Parathyroid adenoma (tissue), 2 donors: ENCODE results near the gene APOA4.

ENCODE experiments used
- H2AFZ ChIP-seq: fragments of 300-600 bp; sonication (generic); one replicate; pipeline ENCODE4 v1.7.0; 2017; ENCODE audit warnings: antibody characterized with exemption, mild to moderate bottlenecking
- H3K27ac ChIP-seq: fragments of 300-600 bp; sonication (generic); one replicate; pipeline ENCODE4 v1.7.0; 2017
- H3K27me3 ChIP-seq: fragments of 300-600 bp; sonication (generic); one replicate; pipeline ENCODE4 v1.7.0; 2017; ENCODE audit warnings: low read length; ENCODE audit not compliant: control insufficient read depth, insufficient read depth
- H3K36me3 ChIP-seq: fragments of 300-600 bp; sonication (generic); one replicate; pipeline ENCODE4 v1.7.0; 2017; ENCODE audit warnings: low read length; ENCODE audit not compliant: control insufficient read depth, insufficient read depth
- H3K4me1 ChIP-seq: fragments of 300-600 bp; sonication (generic); one replicate; pipeline ENCODE4 v1.7.0; 2017; ENCODE audit warnings: control low read depth
- H3K4me2 ChIP-seq: fragments of 300-600 bp; sonication (generic); one replicate; pipeline ENCODE4 v1.7.0; 2017; ENCODE audit warnings: low read length
- H3K4me3 ChIP-seq: fragments of 300-600 bp; sonication (generic); one replicate; pipeline ENCODE4 v1.7.0; 2017; ENCODE audit warnings: low read depth, low read length
- H3K79me2 ChIP-seq: fragments of 300-600 bp; sonication (generic); one replicate; pipeline ENCODE4 v1.7.0; 2017; ENCODE audit warnings: control low read depth
- H3K9ac ChIP-seq: fragments of 300-600 bp; sonication (generic); one replicate; pipeline ENCODE4 v1.7.0; 2017; ENCODE audit warnings: mild to moderate bottlenecking
- H3K9me3 ChIP-seq: fragments of 300-600 bp; sonication (generic); one replicate; pipeline ENCODE4 v1.7.0; 2017; ENCODE audit warnings: low read length; ENCODE audit not compliant: control insufficient read depth
- CTCF ChIP-seq: fragments of 300-600 bp; sonication (generic); IDR thresholded peaks from one replicate; pipeline ENCODE4 v1.7.0; 2017; ENCODE audit warnings: antibody characterized with exemption, mild to moderate bottlenecking
- donor health status: primary hyperparathyroidism.

Gene APOA4

GRCh38 chr11:116867619-116868018, 44.5 kb upstream of the APOA4 start:
- Histone ChIP-seq H3K27me3 (no peaks in the 10 kb centered on the region), H3K36me3 (no peaks in the 10 kb centered on the region), H3K9me3 (no peaks in the 10 kb centered on the region), H3K4me1 (no peaks in the 10 kb centered on the region), H3K4me3 (no peak overlapping the region), H2AFZ (no peak overlapping the region), H3K79me2 (no peaks in the 10 kb centered on the region), H3K4me2 (no peak overlapping the region), H3K9ac (no peak overlapping the region), H3K27ac (no peak overlapping the region)
- no peak for TF ChIP-seq CTCF

DNA sequence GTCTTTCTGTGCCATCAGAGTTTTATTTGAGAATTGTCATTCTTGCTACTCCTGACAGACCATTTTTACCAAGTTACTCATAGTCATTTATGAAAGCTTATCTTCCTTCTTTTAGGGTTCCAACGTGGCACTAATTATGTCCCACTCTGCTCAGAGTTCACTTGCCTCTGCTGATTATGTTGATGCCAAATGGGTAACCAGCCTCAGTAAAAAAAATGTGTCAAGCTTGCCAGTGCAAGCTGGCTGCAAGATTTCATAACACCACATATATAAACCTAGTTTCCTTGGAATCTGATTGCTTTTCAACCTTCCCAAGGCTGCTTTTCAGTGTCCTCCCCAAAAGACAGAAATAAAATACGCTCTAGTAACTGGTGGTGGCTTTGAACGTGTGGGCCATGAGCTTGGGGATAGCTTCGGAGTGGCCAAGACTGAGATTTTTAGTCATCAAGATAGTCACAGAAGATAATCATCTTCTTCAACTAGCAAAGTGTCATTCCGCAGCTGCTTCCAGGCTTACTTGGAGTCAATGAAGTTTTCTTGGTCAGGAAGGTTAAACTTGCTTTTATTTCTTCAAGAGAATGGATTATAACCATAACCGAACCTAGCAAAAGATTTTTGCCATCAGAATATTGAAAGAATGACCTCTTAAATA, 43.8 kb upstream of the APOA4 start:
- Histone ChIP-seq H2AFZ (no peak overlapping the region), H3K27me3 (no peaks in the 10 kb centered on the region), H3K27ac (no peak overlapping the region), H3K9ac (no peak overlapping the region), H3K4me3 (no peak overlapping the region), H3K4me2 (no peak overlapping the region), H3K9me3 (no peaks in the 10 kb centered on the region), H3K4me1 (no peaks in the 10 kb centered on the region), H3K36me3 (no peaks in the 10 kb centered on the region), H3K79me2 (no peaks in the 10 kb centered on the region)
- TF ChIP-seq CTCF = no peak

DNA sequence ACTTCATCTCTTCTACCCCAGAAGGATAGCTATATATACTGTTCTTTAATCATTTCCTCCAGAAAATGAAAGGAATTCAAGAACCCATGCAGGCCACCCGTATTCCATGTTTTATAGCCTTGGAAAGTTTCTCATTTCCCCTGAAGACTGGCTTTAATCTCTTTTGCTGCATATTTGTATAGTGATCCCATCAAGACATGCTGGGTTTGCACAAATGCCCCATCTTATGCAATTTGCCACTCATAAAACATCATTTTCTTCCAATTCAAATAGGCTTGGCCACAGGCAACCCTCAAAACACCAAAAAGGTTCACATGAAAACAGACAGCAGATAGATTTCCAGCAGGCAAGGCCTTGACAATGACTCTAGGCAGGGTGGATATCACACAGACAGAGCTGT, 42.6 kb upstream of the APOA4 start:
- H3K27ac ChIP-seq = no peak overlapping the region

GRCh38 chr11:116864531-116864930, 41.4 kb upstream of the APOA4 start:
- no peak for TF ChIP-seq CTCF
- Histone ChIP-seq H3K36me3 (no peaks in the 10 kb centered on the region), H2AFZ (no peak overlapping the region), H3K4me3 (no peak overlapping the region), H3K27ac (no peak overlapping the region), H3K79me2 (no peaks in the 10 kb centered on the region), H3K4me2 (no peak overlapping the region), H3K4me1 (no peaks in the 10 kb centered on the region), H3K9me3 (no peaks in the 10 kb centered on the region), H3K27me3 (no peaks in the 10 kb centered on the region), H3K9ac (no peak overlapping the region)

More for the DNA sequence above, 42.6 kb upstream of the APOA4 start:
- no peaks in the 10 kb centered on the region for H3K4me1 ChIP-seq
- no peak overlapping the region for H3K4me3 ChIP-seq
- no peaks in the 10 kb centered on the region for H3K36me3 ChIP-seq
- no peaks in the 10 kb centered on the region for H3K79me2 ChIP-seq
- H3K27me3 ChIP-seq = no peaks in the 10 kb centered on the region
- TF ChIP-seq CTCF = no peak
- no peaks in the 10 kb centered on the region for H3K9me3 ChIP-seq
- H3K9ac ChIP-seq = no peak overlapping the region
- H3K4me2 ChIP-seq = no peak overlapping the region
- no peak overlapping the region for H2AFZ ChIP-seq

- no peak for TF ChIP-seq CTCF
- Histone ChIP-seq H3K4me3 (no peak overlapping the region), H3K27ac (no peak overlapping the region), H3K27me3 (no peaks in the 10 kb centered on the region), H3K4me2 (no peak overlapping the region), H2AFZ (no peak overlapping the region), H3K4me1 (no peaks in the 10 kb centered on the region), H3K9me3 (no peaks in the 10 kb centered on the region), H3K79me2 (no peaks in the 10 kb centered on the region), H3K9ac (no peak overlapping the region), H3K36me3 (no peaks in the 10 kb centered on the region)
Measured at GRCh38 chr11:116862951-116863350, 39.8 kb upstream of the APOA4 start.
